Fibroblast of peridontal ligament (primary cell): ENCODE measurements around the gene PCED1A.
"Not testable (repeated sequence)": the region's sequence is repeated elsewhere in the genome, so short reads cannot be mapped to it uniquely, and the experiment has no call there.

Experiments used
- DNase-seq: peaks from one replicate; pipeline ENCODE4 v3.0.0-alpha.2; 2010; ENCODE audit errors: extremely low read depth

The PCED1A gene

GRCh38 chr20:2865630-2866029, 25.2 kb upstream of the PCED1A start:
- no peak for DNase-seq

- no peak for DNase-seq
Measured at GRCh38 chr20:2865101-2865500, 24.6 kb upstream of the PCED1A start.

- no peak for DNase-seq
Measured at GRCh38 chr20:2864626-2865025, 24.2 kb upstream of the PCED1A start.

- DNase-seq: peak; percentile 65
Measured at GRCh38 chr20:2859330-2860121, 19.1 kb upstream of the PCED1A start.

- DNase-seq: peak; percentile 75
Measured at GRCh38 chr20:2858591-2858990, 18.1 kb upstream of the PCED1A start.

- no peak for DNase-seq
Measured at GRCh38 chr20:2851086-2851485, 10.6 kb upstream of the PCED1A start.

GRCh38 chr20:2849529-2849928, 9.1 kb upstream of the PCED1A start:
- DNase-seq: no peak

- DNase-seq: no peak
Measured at GRCh38 chr20:2847802-2848201, 7.3 kb upstream of the PCED1A start.

GRCh38 chr20:2846698-2847097, 6.2 kb upstream of the PCED1A start:
- no peak for DNase-seq

- DNase-seq: no peak
Measured at GRCh38 chr20:2845607-2846006, 5.2 kb upstream of the PCED1A start.

GRCh38 chr20:2840967-2841531, 594 bp upstream of the PCED1A start:
- DNase-seq: peak; percentile 53

- no peak for DNase-seq
Measured at GRCh38 chr20:2839732-2840137, 720 bp downstream of the PCED1A start.

GRCh38 chr20:2838847-2839671, 1.4 kb downstream of the PCED1A start:
- no peak for DNase-seq

GRCh38 chr20:2838170-2838797, 2.2 kb downstream of the PCED1A start:
- DNase-seq: no peak

GRCh38 chr20:2837221-2837960, 3.1 kb downstream of the PCED1A start:
- no peak for DNase-seq

GRCh38 chr20:2836035-2836434, 4.4 kb downstream of the PCED1A start:
- DNase-seq: no peak

GRCh38 chr20:2835331-2835796, 5.1 kb downstream of the PCED1A start:
- DNase-seq: no peak

- DNase-seq: no peak
Measured at GRCh38 chr20:2834401-2835110, 5.9 kb downstream of the PCED1A start.

- no peak for DNase-seq
Measured at GRCh38 chr20:2833761-2834160, 6.7 kb downstream of the PCED1A start.

GRCh38 chr20:2831206-2831605, 9.2 kb downstream of the PCED1A start:
- DNase-seq: not testable (repeated sequence)

- no peak for DNase-seq
Measured at GRCh38 chr20:2829376-2829775, 11.1 kb downstream of the PCED1A start.
